NCI-H460 (cell line): ENCODE data around the gene GAB2. TPM values are rescaled to one million over a fixed set of nuclear protein-coding genes. Genes with fewer than 3 reads are reported as not detected.
"Not testable (repeated sequence)": the region's sequence is repeated elsewhere in the genome, so short reads cannot be mapped to it uniquely, and the experiment has no call there.

Experiments
- DNase-seq: peaks from one replicate; pipeline ENCODE4 v3.0.0-alpha.2; 2016; ENCODE audit warnings: low read depth; ENCODE audit errors: extremely low read depth
- total RNA-seq: library from RNA; depleted of rRNA; stranded (reverse); fragments of >200 nt; shearing (Covaris generic); gene quantifications from 2 replicates; pipeline ENCODE4 v1.2.3, GENCODE V29; 2014

The GAB2 gene
- total RNA-seq, 1 experiment from 2014 or later: 2.6 TPM

- peak; percentile 26 for DNase-seq
These were observed 127.1 kb downstream of the GAB2 start for GRCh38 chr11:78290293-78291176.

- DNase-seq: no peak
These were observed 127.9 kb downstream of the GAB2 start for GRCh38 chr11:78289552-78290292.

DNA sequence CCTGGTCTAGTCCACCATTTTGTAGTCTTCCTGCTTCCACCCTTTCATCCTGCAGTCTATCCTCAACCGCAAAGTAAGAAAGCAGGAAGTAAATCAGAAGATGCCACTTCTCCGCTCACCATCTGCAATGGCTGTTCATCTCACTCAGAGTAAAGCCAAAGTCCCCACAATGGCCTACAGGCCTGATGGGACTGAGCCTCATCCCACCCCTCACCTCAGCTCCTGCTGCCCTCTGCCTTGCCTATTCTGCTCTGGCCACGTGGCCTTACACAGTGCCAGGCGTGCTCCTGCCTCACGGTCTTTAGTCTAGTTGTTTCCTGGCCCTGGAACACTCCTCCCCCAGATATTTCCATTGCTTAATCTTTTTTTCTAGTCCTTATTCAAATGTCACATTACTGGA lies 133.4 kb downstream of the GAB2 start:
- no peak for DNase-seq

DNA sequence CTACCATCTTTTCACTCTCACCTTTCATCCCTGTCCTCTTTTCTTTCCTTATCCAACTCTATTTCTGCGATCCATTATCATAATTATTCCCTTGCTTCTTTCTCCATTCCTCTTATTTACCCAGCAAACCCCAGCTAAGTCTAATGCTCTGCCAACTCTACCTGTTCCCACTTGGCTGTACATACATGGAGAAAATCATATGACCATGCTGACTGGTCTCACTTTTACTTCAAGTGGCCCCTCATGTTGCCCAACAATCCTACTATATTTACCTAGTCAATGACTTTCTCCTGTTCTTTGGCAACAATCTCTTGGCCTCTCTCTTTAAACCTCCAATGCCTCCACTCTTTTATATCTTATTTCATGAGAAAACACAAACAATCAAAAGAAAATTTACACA lies 134.8 kb downstream of the GAB2 start:
- DNase-seq: no peak

- no peak for DNase-seq
These were observed 136.1 kb downstream of the GAB2 start for GRCh38 chr11:78281511-78281910.

- no peak for DNase-seq
These were observed 140.2 kb downstream of the GAB2 start for GRCh38 chr11:78277314-78277994.

DNA sequence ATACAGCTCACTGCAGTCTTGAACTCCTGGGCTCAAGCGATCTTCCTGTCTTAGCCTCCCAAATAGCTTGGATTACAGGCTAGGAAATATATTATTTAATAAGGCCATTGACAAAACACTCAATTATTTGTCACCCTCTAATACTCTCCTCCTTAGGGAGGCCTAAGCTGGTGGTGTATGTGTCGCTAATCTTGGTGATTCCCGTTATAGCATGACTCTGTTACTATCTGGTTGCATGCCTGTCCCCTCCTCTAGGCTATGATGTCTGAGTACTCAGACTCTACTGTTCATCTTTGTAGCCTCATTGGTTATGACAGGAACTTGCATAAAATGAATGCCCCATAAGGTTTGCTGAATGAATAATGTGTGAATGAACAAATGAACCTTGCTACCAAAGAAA lies 141.3 kb downstream of the GAB2 start:
- DNase-seq: no peak

- DNase-seq: no peak
These were observed 142.9 kb downstream of the GAB2 start for GRCh38 chr11:78274739-78275138.

- not testable (repeated sequence) for DNase-seq
These were observed 144.9 kb downstream of the GAB2 start for GRCh38 chr11:78272625-78273269.

DNA sequence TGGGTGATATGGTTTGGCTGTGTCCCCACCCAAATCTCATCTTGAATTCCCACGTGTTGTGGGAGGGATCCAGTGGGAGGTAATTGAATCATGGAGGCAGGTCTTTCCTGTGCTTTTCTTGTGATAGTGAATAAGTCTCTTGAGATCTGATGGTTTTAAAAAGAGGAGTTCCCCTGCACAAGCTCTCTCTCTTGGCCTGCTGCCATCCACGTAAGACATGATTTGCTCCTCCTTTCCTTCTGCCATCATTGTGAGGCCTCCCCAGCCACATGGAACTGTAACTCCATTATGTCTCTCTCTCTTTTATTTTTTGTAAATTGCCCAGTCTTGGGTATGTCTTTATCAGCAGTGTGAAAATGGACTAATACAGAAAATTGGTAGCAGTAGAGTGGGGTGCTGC lies 145.8 kb downstream of the GAB2 start:
- DNase-seq: not testable (repeated sequence)

DNA sequence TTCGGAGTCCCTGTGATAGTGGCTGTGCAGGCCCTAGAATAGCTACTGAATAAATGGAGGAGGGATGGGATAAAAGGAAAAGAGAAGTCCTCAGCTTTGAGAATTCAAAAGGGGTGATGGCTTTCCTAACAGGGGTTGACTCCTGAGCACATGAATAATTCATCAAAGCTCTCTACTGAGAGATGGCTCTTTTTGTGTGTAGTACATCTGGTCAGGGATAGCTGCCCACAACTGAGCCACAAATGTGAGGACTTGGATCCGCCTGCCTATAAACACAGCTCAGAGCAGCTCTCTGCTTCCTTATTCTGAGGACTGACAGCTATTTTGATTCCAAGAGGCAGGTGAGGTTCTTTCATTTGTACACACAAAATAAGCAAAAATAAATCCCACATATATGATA lies 146.6 kb downstream of the GAB2 start:
- DNase-seq: no peak

DNA sequence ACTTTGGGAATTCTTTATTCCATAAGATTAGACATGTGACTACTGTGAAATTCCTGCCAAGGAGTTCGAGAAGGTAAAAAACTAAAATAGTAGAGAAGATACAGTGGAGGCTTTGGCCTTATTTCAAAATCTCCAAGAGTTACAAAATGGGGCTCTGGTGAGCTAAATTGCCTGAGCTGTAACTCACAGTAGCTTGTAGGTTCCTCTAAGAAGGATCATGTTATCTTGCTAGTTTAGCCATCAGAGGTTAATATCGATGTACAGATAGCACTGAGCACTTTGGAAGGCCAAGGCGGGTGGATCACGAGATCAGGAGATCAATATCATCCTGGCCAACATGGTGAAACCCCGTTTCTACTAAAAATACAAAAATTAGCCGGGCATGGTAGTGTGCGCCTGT lies 147.8 kb downstream of the GAB2 start:
- no peak for DNase-seq

GRCh38 chr11:78268591-78269410 lies 148.8 kb downstream of the GAB2 start:
- no peak for DNase-seq

- DNase-seq: no peak
These were observed 151.2 kb downstream of the GAB2 start for GRCh38 chr11:78266451-78266850.

GRCh38 chr11:78265326-78265725 lies 152.3 kb downstream of the GAB2 start:
- DNase-seq: no peak

GRCh38 chr11:78262691-78263090 lies 154.9 kb downstream of the GAB2 start:
- no peak for DNase-seq

- DNase-seq: no peak
These were observed 155.4 kb downstream of the GAB2 start for GRCh38 chr11:78262238-78262637.

- no peak for DNase-seq
These were observed 155.8 kb downstream of the GAB2 start for GRCh38 chr11:78261828-78262227.

DNA sequence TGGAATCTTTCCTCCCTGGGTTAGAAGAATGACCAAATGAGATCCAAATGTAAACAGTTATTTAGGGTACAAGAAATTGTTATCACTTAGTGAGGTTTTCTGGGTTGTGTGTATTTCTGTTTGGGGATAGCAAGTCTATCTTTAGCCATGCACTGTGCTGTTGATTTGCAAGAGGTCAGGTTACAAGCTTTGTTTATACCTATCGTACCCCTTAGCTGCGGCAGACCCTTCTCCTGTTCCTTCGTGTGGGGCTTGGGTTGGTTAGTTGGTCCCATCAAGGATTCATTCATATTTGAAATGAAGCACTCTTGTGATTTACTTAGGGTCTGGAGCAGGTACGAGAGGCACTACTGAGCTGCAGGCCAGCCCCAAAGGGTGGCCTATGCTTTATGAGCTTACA lies 156.3 kb downstream of the GAB2 start:
- DNase-seq: no peak
